Measurements from ENCODE around the gene CCN5. TPM values are rescaled to one million over a fixed set of nuclear protein-coding genes. Genes with fewer than 3 reads are reported as not detected.

CCN5 gene
- total RNA-seq, 1 experiment from 2014 or later, result 0.20 TPM

DNA sequence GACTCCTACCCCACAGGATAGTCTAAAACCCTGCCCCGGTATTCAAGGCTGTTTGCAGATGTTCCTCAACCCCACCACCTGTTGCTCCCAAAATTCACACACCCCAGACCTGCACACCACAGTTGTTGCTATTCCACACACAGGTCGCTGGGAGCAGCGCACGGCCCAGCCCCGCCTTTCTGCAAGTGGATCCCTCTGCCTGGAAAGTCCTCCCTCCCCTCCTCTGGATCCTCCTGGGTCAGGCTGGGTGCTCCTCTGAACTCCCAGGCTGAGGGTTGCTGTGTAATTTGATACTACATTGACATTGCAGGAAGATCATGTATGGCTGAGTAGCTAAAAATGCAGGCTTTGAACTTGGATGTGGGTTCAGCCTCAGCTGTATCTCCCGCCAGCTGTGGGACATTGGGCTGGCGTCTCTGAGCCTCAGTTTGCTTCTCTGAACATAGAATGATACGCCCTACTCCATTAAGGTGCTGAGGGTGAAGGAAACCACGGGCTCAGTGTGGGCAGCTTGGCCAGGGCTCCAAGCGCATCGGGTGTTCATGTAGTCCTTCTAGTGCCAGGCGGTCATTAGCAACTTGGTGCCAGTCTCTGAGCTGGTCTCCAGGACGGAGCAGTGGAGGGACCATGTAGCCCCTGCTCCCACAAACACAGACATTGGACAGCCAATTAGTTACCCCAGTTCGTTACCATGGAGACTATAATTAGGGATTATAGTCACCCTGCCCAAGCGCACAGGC is 13.9 kb upstream of the CCN5 start:
- H3F3A ChIP-seq (ENCODE audit: insufficient read depth, low read depth), result no peaks in the 10 kb centered on the region
- no TSS peak for BruUV-seq (replicated peaks)
- peak overlapping the region; percentile 1; the same call in 1 of the 2 replicates for H3K4me2 ChIP-seq
- no peak overlapping the region for H2AFZ ChIP-seq
- ChIA-PET POLR2A (ENCODE audit: unreplicated experiment) (interaction anchor here (0.6 kb wide), 1 partner anchor 27 kb away, joined by 4 read pairs; no protein-coding TSS in a partner anchor), CTCF (no interaction called here)
- intact Hi-C loops (cut with micrococcal nuclease; ENCODE audit: unreplicated experiment), result no loop called here
- H3K27me3 ChIP-seq (ENCODE audit: insufficient read depth, low read depth), result no peaks in the 10 kb centered on the region
- no peaks in the 10 kb centered on the region for H3K79me2 ChIP-seq (ENCODE audit: low read depth)
- no peaks in the 10 kb centered on the region for H3K9me3 ChIP-seq (ENCODE audit: insufficient read depth, low read depth)
- DNase-seq, result no peak
- TF ChIP-seq CTCF (conservative IDR thresholded peaks at IDR 0.05) (no peak), EZH2 (IDR thresholded peaks at IDR 0.05; ENCODE audit: low read depth) (no peak)
- no peaks in the 10 kb centered on the region for H4K20me1 ChIP-seq (ENCODE audit: insufficient read depth)
- H3K27ac ChIP-seq, result no peak overlapping the region
- peaks cover 9% of the 10 kb centered on the region for H3K4me1 ChIP-seq (replicated peaks; ENCODE audit: insufficient read depth)
- H3K36me3 ChIP-seq (ENCODE audit: low read depth), result no peaks in the 10 kb centered on the region
- H3K4me3 ChIP-seq, result no peak overlapping the region
- H3K9me2 ChIP-seq (ENCODE audit: insufficient read depth), result no peaks in the 10 kb centered on the region

DNA sequence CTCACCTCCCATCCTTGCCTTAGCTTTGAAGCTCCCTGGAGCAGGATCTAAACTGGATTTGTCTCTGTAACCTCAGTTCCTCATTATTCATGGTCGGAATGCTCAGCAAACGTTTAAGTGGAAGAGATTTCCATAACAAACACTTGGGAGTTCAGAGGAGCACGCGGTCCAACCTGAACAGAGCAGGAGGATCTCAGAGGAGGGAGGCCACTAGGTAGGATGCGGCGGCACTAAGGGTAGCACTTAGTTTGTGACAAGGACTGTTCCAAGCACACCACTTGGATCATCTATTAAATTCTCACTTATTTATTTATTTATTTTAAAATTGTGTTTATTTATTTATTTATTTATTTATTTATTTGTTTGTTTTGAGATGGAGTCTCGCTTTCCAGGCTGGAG is 13.3 kb upstream of the CCN5 start:
- CTCF ChIA-PET, result no interaction called here
- peaks cover 9% of the 10 kb centered on the region for H3K4me1 ChIP-seq (replicated peaks; ENCODE audit: insufficient read depth)
- no peaks in the 10 kb centered on the region for H3K79me2 ChIP-seq (ENCODE audit: low read depth)
- H3K27ac ChIP-seq, result no peak overlapping the region
- intact Hi-C loops (cut with micrococcal nuclease; ENCODE audit: unreplicated experiment), result no loop called here
- no peaks in the 10 kb centered on the region for H3K9me2 ChIP-seq (ENCODE audit: insufficient read depth)
- BruUV-seq (replicated peaks), result no TSS peak
- H3K4me2 ChIP-seq, result no peak overlapping the region
- H3K36me3 ChIP-seq (ENCODE audit: low read depth), result no peaks in the 10 kb centered on the region
- no peaks in the 10 kb centered on the region for H3F3A ChIP-seq (ENCODE audit: insufficient read depth, low read depth)
- no peak for TF ChIP-seq CTCF (conservative IDR thresholded peaks at IDR 0.05)
- no peak for TF ChIP-seq EZH2 (IDR thresholded peaks at IDR 0.05; ENCODE audit: low read depth)
- no peak overlapping the region for H2AFZ ChIP-seq
- H3K9me3 ChIP-seq (ENCODE audit: insufficient read depth, low read depth), result no peaks in the 10 kb centered on the region
- POLR2A ChIA-PET (ENCODE audit: unreplicated experiment), result no interaction called here
- no peak for DNase-seq
- no peaks in the 10 kb centered on the region for H3K27me3 ChIP-seq (ENCODE audit: insufficient read depth, low read depth)
- H3K4me3 ChIP-seq, result no peak overlapping the region
- no peaks in the 10 kb centered on the region for H4K20me1 ChIP-seq (ENCODE audit: insufficient read depth)

- CTCF ChIA-PET, result no interaction called here
- DNase-seq, result no peak
These were observed 12.4 kb upstream of the CCN5 start for GRCh38 chr20:44702776-44703175.

More at GRCh38 chr20:44702776-44703175, 12.4 kb upstream of the CCN5 start:
- no peaks in the 10 kb centered on the region for H3K36me3 ChIP-seq (ENCODE audit: low read depth)
- H3K4me2 ChIP-seq, result no peak overlapping the region
- H4K20me1 ChIP-seq (ENCODE audit: insufficient read depth), result no peaks in the 10 kb centered on the region
- TF ChIP-seq CTCF (conservative IDR thresholded peaks at IDR 0.05) (no peak), EZH2 (IDR thresholded peaks at IDR 0.05; ENCODE audit: low read depth) (no peak)
- H3F3A ChIP-seq (ENCODE audit: insufficient read depth, low read depth), result no peaks in the 10 kb centered on the region
- H3K4me1 ChIP-seq (replicated peaks; ENCODE audit: insufficient read depth), result peaks cover 9% of the 10 kb centered on the region
- no peak overlapping the region for H3K4me3 ChIP-seq
- H3K9me3 ChIP-seq (ENCODE audit: insufficient read depth, low read depth), result no peaks in the 10 kb centered on the region
- no peaks in the 10 kb centered on the region for H3K79me2 ChIP-seq (ENCODE audit: low read depth)
- POLR2A ChIA-PET (ENCODE audit: unreplicated experiment), result no interaction called here
- H2AFZ ChIP-seq, result no peak overlapping the region
- no peaks in the 10 kb centered on the region for H3K9me2 ChIP-seq (ENCODE audit: insufficient read depth)
- no TSS peak for BruUV-seq (replicated peaks)
- no peak overlapping the region for H3K27ac ChIP-seq
- intact Hi-C loops (cut with micrococcal nuclease; ENCODE audit: unreplicated experiment), result no loop called here
- H3K27me3 ChIP-seq (ENCODE audit: insufficient read depth, low read depth), result no peaks in the 10 kb centered on the region

Measured in PC-9 (cell line).